ENCODE data around the gene KIFC3. TPM values are rescaled to one million over a fixed set of nuclear protein-coding genes. Genes with fewer than 3 reads are reported as not detected.

The KIFC3 gene
- total RNA-seq, 1 donor from 2014 or later = 96.9 TPM

GRCh38 chr16:57824888-57825287 lies 22.6 kb upstream of the KIFC3 start:
- H3K9ac ChIP-seq (ENCODE audit: low read length) = no peak overlapping the region
- FAIRE-seq (no peak), DNase-seq (ENCODE audit: low read depth) (no peak)
- Mint-ChIP-seq H3K9me3 (ENCODE audit: unreplicated experiment) (no peaks in the 10 kb centered on the region), H3K4me1 (ENCODE audit: low read depth, unreplicated experiment) (peaks cover 16% of the 10 kb centered on the region), H3K27me3 (ENCODE audit: low read depth, unreplicated experiment) (peaks cover 2% of the 10 kb centered on the region), H3K27ac (ENCODE audit: unreplicated experiment) (no peak overlapping the region), H3K4me3 (ENCODE audit: unreplicated experiment) (no peak overlapping the region), H3K36me3 (ENCODE audit: low read depth, unreplicated experiment) (no peaks in the 10 kb centered on the region)
- H3K4me1 ChIP-seq (ENCODE audit: insufficient read depth, low read length) = no peaks in the 10 kb centered on the region
- H3K4me2 ChIP-seq (ENCODE audit: low read length) = no peak overlapping the region
- H4K20me1 ChIP-seq (ENCODE audit: insufficient read depth, low read length) = no peaks in the 10 kb centered on the region
- H3K27me3 ChIP-seq (ENCODE audit: insufficient read depth, low read length) = peaks cover 13% of the 10 kb centered on the region
- no peaks in the 10 kb centered on the region for H3K36me3 ChIP-seq (ENCODE audit: insufficient read depth, low read length)
- no peaks in the 10 kb centered on the region for H3K9me3 ChIP-seq (ENCODE audit: insufficient read depth, low read depth, low read length)
- no peak overlapping the region for H2AFZ ChIP-seq (ENCODE audit: low read depth, low read length)
- H3K27ac ChIP-seq (ENCODE audit: low read depth, low read length) = no peak overlapping the region
- H3K79me2 ChIP-seq (ENCODE audit: insufficient read depth, low read length) = no peaks in the 10 kb centered on the region
- no peak overlapping the region for H3K4me3 ChIP-seq (ENCODE audit: insufficient read depth, low read depth, low read length)
- TF ChIP-seq EZH2 (IDR thresholded peaks at IDR 0.05; ENCODE audit: insufficient read depth, low read length) (no peak), CTCF (IDR thresholded peaks at IDR 0.05; ENCODE audit: insufficient read depth, low read depth, low read length) (no peak)

- H3K9me3 Mint-ChIP-seq (ENCODE audit: unreplicated experiment) = no peaks in the 10 kb centered on the region
- no peak overlapping the region for H3K4me3 Mint-ChIP-seq (ENCODE audit: unreplicated experiment)
- H3K36me3 Mint-ChIP-seq (ENCODE audit: low read depth, unreplicated experiment) = no peaks in the 10 kb centered on the region
- Histone ChIP-seq H3K79me2 (ENCODE audit: insufficient read depth, low read length) (no peaks in the 10 kb centered on the region), H3K4me3 (ENCODE audit: insufficient read depth, low read depth, low read length) (no peak overlapping the region), H3K27me3 (ENCODE audit: insufficient read depth, low read length) (peaks cover 13% of the 10 kb centered on the region), H3K4me2 (ENCODE audit: low read length) (no peak overlapping the region), H3K27ac (ENCODE audit: low read depth, low read length) (no peak overlapping the region), H3K36me3 (ENCODE audit: insufficient read depth, low read length) (no peaks in the 10 kb centered on the region), H2AFZ (ENCODE audit: low read depth, low read length) (no peak overlapping the region), H4K20me1 (ENCODE audit: insufficient read depth, low read length) (no peaks in the 10 kb centered on the region), H3K4me1 (ENCODE audit: insufficient read depth, low read length) (no peaks in the 10 kb centered on the region), H3K9ac (ENCODE audit: low read length) (no peak overlapping the region), H3K9me3 (ENCODE audit: insufficient read depth, low read depth, low read length) (no peaks in the 10 kb centered on the region)
- no peak for DNase-seq (ENCODE audit: low read depth)
- FAIRE-seq = no peak
- H3K27me3 Mint-ChIP-seq (ENCODE audit: low read depth, unreplicated experiment) = peaks cover 2% of the 10 kb centered on the region
- peaks cover 16% of the 10 kb centered on the region for H3K4me1 Mint-ChIP-seq (ENCODE audit: low read depth, unreplicated experiment)
- no peak for TF ChIP-seq CTCF (IDR thresholded peaks at IDR 0.05; ENCODE audit: insufficient read depth, low read depth, low read length)
- TF ChIP-seq EZH2 (IDR thresholded peaks at IDR 0.05; ENCODE audit: insufficient read depth, low read length) = no peak
- H3K27ac Mint-ChIP-seq (ENCODE audit: unreplicated experiment) = no peak overlapping the region
Measured at GRCh38 chr16:57823836-57824235, 21.5 kb upstream of the KIFC3 start.

GRCh38 chr16:57822856-57823255 lies 20.6 kb upstream of the KIFC3 start:
- Histone ChIP-seq H2AFZ (ENCODE audit: low read depth, low read length) (no peak overlapping the region), H3K9me3 (ENCODE audit: insufficient read depth, low read depth, low read length) (no peaks in the 10 kb centered on the region), H3K79me2 (ENCODE audit: insufficient read depth, low read length) (no peaks in the 10 kb centered on the region), H3K4me2 (ENCODE audit: low read length) (no peak overlapping the region), H3K27ac (ENCODE audit: low read depth, low read length) (no peak overlapping the region), H3K4me3 (ENCODE audit: insufficient read depth, low read depth, low read length) (no peak overlapping the region), H4K20me1 (ENCODE audit: insufficient read depth, low read length) (no peaks in the 10 kb centered on the region), H3K27me3 (ENCODE audit: insufficient read depth, low read length) (peaks cover 13% of the 10 kb centered on the region), H3K36me3 (ENCODE audit: insufficient read depth, low read length) (no peaks in the 10 kb centered on the region), H3K9ac (ENCODE audit: low read length) (no peak overlapping the region), H3K4me1 (ENCODE audit: insufficient read depth, low read length) (no peaks in the 10 kb centered on the region)
- no peaks in the 10 kb centered on the region for H3K36me3 Mint-ChIP-seq (ENCODE audit: low read depth, unreplicated experiment)
- no peak for DNase-seq (ENCODE audit: low read depth)
- no peaks in the 10 kb centered on the region for H3K9me3 Mint-ChIP-seq (ENCODE audit: unreplicated experiment)
- no peak overlapping the region for H3K4me3 Mint-ChIP-seq (ENCODE audit: unreplicated experiment)
- FAIRE-seq = no peak
- H3K27ac Mint-ChIP-seq (ENCODE audit: unreplicated experiment) = no peak overlapping the region
- H3K27me3 Mint-ChIP-seq (ENCODE audit: low read depth, unreplicated experiment) = peaks cover 4% of the 10 kb centered on the region
- TF ChIP-seq EZH2 (IDR thresholded peaks at IDR 0.05; ENCODE audit: insufficient read depth, low read length) (no peak), CTCF (IDR thresholded peaks at IDR 0.05; ENCODE audit: insufficient read depth, low read depth, low read length) (no peak)
- peaks cover 16% of the 10 kb centered on the region for H3K4me1 Mint-ChIP-seq (ENCODE audit: low read depth, unreplicated experiment)
